Ovary (tissue), 9 donors: ENCODE results near the gene RBM47. TPM values are rescaled to one million over a fixed set of nuclear protein-coding genes. Genes with fewer than 3 reads are reported as not detected.

ENCODE experiments used
- DNase-seq, 5 donors: peaks; one replicate each; pipeline ENCODE4 v3.0.0-alpha.2; 2019 to 2020
- H3K27ac ChIP-seq, 2 donors: fragments of 200-600 bp; one replicate each; pipeline versions ENCODE4 v1.5.1 to v1.8.0; 2019 to 2022
- H3K27me3 ChIP-seq: fragments of 200-600 bp; one replicate; pipeline ENCODE4 v1.8.0; 2022
- H3K36me3 ChIP-seq: fragments of 200-600 bp; sonication (generic); one replicate; pipeline ENCODE4 v1.5.1; 2019
- H3K4me1 ChIP-seq: one replicate; pipeline ENCODE4 v1.8.1; 2013; ENCODE audit warnings: mild to moderate bottlenecking, moderate library complexity; ENCODE audit not compliant: insufficient read depth
- H3K4me3 ChIP-seq: fragments of 200-600 bp; sonication (generic); one replicate; pipeline ENCODE4 v1.5.1; 2017
- H3K9me3 ChIP-seq, 2 donors: fragments of 200-600 bp in 1 of 2; sonication (generic) in 1 of 2; one replicate each; pipeline versions ENCODE4 v1.5.1 to v1.8.1; 2013 to 2019; ENCODE audit warnings: mild to moderate bottlenecking in 1 of 2, moderate library complexity in 1 of 2
- CTCF ChIP-seq, 3 donors: fragments of 450-650 bp in 2 of 3; fragments of 200-600 bp in 1 of 3; IDR thresholded peaks; one replicate each; pipeline versions ENCODE4 v1.5.1 to v1.8.0; 2016 to 2022; ENCODE audit warnings: antibody characterized with exemption in 3 of 3, mild to moderate bottlenecking in 1 of 3
- EP300 ChIP-seq: sonication (generic); formaldehyde crosslinking; IDR thresholded peaks from one replicate; pipeline ENCODE4 v1.6.1; 2017; ENCODE audit warnings: antibody characterized with exemption
- POLR2A ChIP-seq: fragments of 450-650 bp; IDR thresholded peaks from one replicate; pipeline ENCODE4 v1.6.1; 2017; ENCODE audit warnings: antibody characterized with exemption, mild to moderate bottlenecking, moderate library complexity
- WGBS, 3 donors: extraction: QIAGEN DNeasy Blood & Tissue Kit in 1 of 3; methylation state at CpG; one replicate each; pipeline versions ENCODE4 v1.1.5 to v1.1.7; 2013 to 2017; 5-methylcytosine and 5-hydroxymethylcytosine counted together
- intact Hi-C, 4 donors: fragments of 100-400 bp; cut with DNase I; formaldehyde crosslinking; loops; one replicate each; pipeline versions ENCODE4 v1.11.0 to v1.15.1; 2022 to 2023
- polyA plus RNA-seq, 2 donors: library from polyadenylated mRNA; stranded (reverse); fragments of 200-250 nt in 1 of 2; fragments of 350-450 nt in 1 of 2; fragmentation: Illumina TruSeq in 1 of 2; extraction: RNeasy Lipid Tissue Mini Kit (QIAGEN cat#74804) in 1 of 2; gene quantifications; one replicate each; pipeline ENCODE4 v1.2.3, GENCODE V29; 2013 to 2014
- total RNA-seq, 7 donors: library from RNA; depleted of rRNA in 2 of 7; stranded (reverse); fragments of >200 nt in 2 of 7; fragmentation: NEBNext Ultra II Directional in 3 of 7; extraction: Animal tissue kit (Norgen Biotek cat#: 25700) in 3 of 7; gene quantifications; one replicate each; pipeline versions ENCODE4 v1.1.0 to v1.2.4, GENCODE V29; 2016 to 2023
- donor health status: DM: no; HTN: no; CAD: no; lungs with moderate emphysema.
- donor health status: DM: no; HTN: no; CAD: no.
- donor health status: Bipolar disorder and iron deficiency.
- donor health status: DM: yes; HTN: yes; CAD: no.
- donor health status: DM: no; HTN: no; CAD: no.
- donor health status: DM: yes; HTN: yes; CAD: no.

The RBM47 gene
- total and polyA plus RNA-seq, 9 donors = 2.7 to 92.8 (median 10.3) TPM

GRCh38 chr4:40581254-40582140 is 48.2 kb downstream of the RBM47 start:
- no peaks in the 10 kb centered on the region for H3K9me3 ChIP-seq
- WGBS, 3 donors = 66 to 70% (median 68%) methylated on average over 15 of the region's 15 CpGs
- H3K4me3 ChIP-seq = no peak overlapping the region
- H3K4me1 ChIP-seq = peaks cover 5% of the 10 kb centered on the region
- H3K27me3 ChIP-seq = no peaks in the 10 kb centered on the region
- H3K36me3 ChIP-seq = no peaks in the 10 kb centered on the region
- intact Hi-C loops = no loop called here
- DNase-seq = no peak
- H3K27ac ChIP-seq = no peak overlapping the region
- no peak for TF ChIP-seq POLR2A
- TF ChIP-seq CTCF (IDR thresholded peaks at IDR 0.05) = no peak
- no peak for TF ChIP-seq EP300

- Histone ChIP-seq H3K36me3 (no peaks in the 10 kb centered on the region), H3K27ac (no peak overlapping the region), H3K27me3 (no peaks in the 10 kb centered on the region), H3K9me3 (no peaks in the 10 kb centered on the region), H3K4me1 (peaks cover 5% of the 10 kb centered on the region), H3K4me3 (no peak overlapping the region)
- DNase-seq = no peak
- TF ChIP-seq POLR2A (no peak), EP300 (no peak), CTCF (IDR thresholded peaks at IDR 0.05) (no peak)
- WGBS, 3 donors = 79 to 88% (median 85%) methylated on average over 3 of the region's 3 CpGs
- intact Hi-C loops = no loop called here
Measured at GRCh38 chr4:40579983-40580382, 49.7 kb downstream of the RBM47 start.

- Histone ChIP-seq H3K4me3 (no peak overlapping the region), H3K9me3 (no peaks in the 10 kb centered on the region)
Measured at GRCh38 chr4:40577588-40578253, 51.9 kb downstream of the RBM47 start.

More at GRCh38 chr4:40577588-40578253, 51.9 kb downstream of the RBM47 start:
- Histone ChIP-seq H3K4me1 (peaks cover 5% of the 10 kb centered on the region), H3K36me3 (no peaks in the 10 kb centered on the region), H3K27ac (peak overlapping the region in 1 of 2 donors; percentile 65), H3K27me3 (no peaks in the 10 kb centered on the region)
- intact Hi-C loops = no loop called here
- WGBS, 3 donors = 66 to 72% (median 67%) methylated on average over 5 of the region's 5 CpGs
- DNase-seq = no peak
- TF ChIP-seq EP300 (no peak), CTCF (IDR thresholded peaks at IDR 0.05) (no peak), POLR2A (no peak)
